ENCODE results near the gene FAM171A2. TPM values are rescaled to one million over a fixed set of nuclear protein-coding genes. Genes with fewer than 3 reads are reported as not detected.

FAM171A2 gene
- total and polyA plus RNA-seq, 2 of the 8 experiments (the other 6 are each of a cell fraction or from before 2014, with no cell fraction given), result 21.9 to 24.1 TPM

GRCh38 chr17:44314031-44314430, 49.6 kb downstream of the FAM171A2 start (continued):
- no peak for TF ChIP-seq CREB1 (IDR thresholded peaks at IDR 0.05)
- TF ChIP-seq RXRA (IDR thresholded peaks at IDR 0.05; ENCODE audit: insufficient read depth, low read depth, low read length), result no peak
- no peak for TF ChIP-seq EZH2 (IDR thresholded peaks at IDR 0.05; ENCODE audit: low read depth, low read length, severe bottlenecking)
- TF ChIP-seq RBBP5 (IDR thresholded peaks at IDR 0.05; ENCODE audit: borderline replicate concordance, low read depth, low read length), result no peak

All from H1 (cell line).